Spleen (tissue), 7 donors: ENCODE measurements around the gene MEGF6.

Experiments
- CTCF ChIP-seq, 11 experiments: fragments of 200-600 bp in 7 of 11; fragments of 450-650 bp in 4 of 11; sonication (generic) in 4 of 11; IDR thresholded peaks in 8 of 11; conservative IDR thresholded peaks in 3 of 11; 1 replicate in 7 of 11; 2 replicates in 4 of 11; pipeline versions ENCODE4 v1.4.0 to v1.8.0; 2016 to 2021; ENCODE audit warnings: antibody characterized with exemption in 11 of 11, inconsistent platforms in 4 of 11, mild to moderate bottlenecking in 1 of 11
- POLR2A ChIP-seq, 3 donors: fragments of 450-650 bp; IDR thresholded peaks; one replicate each; pipeline ENCODE4 v1.5.1; 2017; ENCODE audit warnings: antibody characterized with exemption in 3 of 3, mild to moderate bottlenecking in 1 of 3
- POLR2AphosphoS5 ChIP-seq, 3 donors: sonication (generic); formaldehyde crosslinking; IDR thresholded peaks; one replicate each; pipeline ENCODE4 v1.5.1; 2017; ENCODE audit warnings: antibody characterized with exemption in 3 of 3
- donor health status: DM: no; HTN: no; CAD: no; lungs with moderate emphysema.
- donor health status: DM: no; HTN: no; CAD: no.
- donor health status: DM: no; HTN: no; CAD: no.

- no peak for TF ChIP-seq CTCF (IDR thresholded peaks at IDR 0.05 in 8 of 11, conservative IDR thresholded peaks at IDR 0.05 in 3 of 11)
- TF ChIP-seq POLR2A (IDR thresholded peaks at IDR 0.05), result no peak
- TF ChIP-seq POLR2AphosphoS5 (IDR thresholded peaks at IDR 0.05), result no peak
Observed at GRCh38 chr1:3566951-3567804, 44.1 kb downstream of the MEGF6 start.
